ENCODE results near the gene RPS6KB2. TPM values are rescaled to one million over a fixed set of nuclear protein-coding genes. Genes with fewer than 3 reads are reported as not detected.

Gene RPS6KB2
- total RNA-seq, 1 experiment from 2014 or later = 54.0 TPM

- ChIA-PET POLR2A (ENCODE audit: unreplicated experiment) (interaction anchor here (0.5 to 0.7 kb wide), 2 partner anchors 9 to 713 kb away, joined by 3 to 6 read pairs; no protein-coding TSS in a partner anchor), CTCF (no interaction called here)
- no peaks in the 10 kb centered on the region; the same call in 1 of the 2 replicates for H4K20me1 ChIP-seq (ENCODE audit: insufficient read depth)
Observed at GRCh38 chr11:67387518-67387917, 40.8 kb upstream of the RPS6KB2 start.

DNA sequence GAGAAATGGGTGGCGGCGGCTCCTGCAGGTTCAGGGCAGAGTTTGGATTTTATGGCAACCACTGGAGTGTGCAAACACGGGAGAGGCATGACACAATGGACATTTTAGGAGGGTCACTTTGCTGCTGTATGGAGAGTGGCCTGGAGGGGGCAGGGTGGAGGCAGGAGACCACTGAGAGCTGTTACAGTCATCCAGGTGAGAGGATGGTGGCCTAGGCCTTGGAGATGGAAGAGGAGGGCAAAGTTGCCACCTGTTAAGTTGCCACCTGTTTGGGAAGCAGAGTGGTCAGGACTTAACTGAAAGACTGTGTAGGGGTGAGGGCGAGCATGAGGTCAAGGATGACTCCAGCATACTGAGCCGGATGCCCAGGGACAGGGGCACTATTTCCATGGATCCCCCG is 38.8 kb upstream of the RPS6KB2 start:
- POLR2A ChIA-PET (ENCODE audit: unreplicated experiment) = no interaction called here
- peaks cover 31% of the 10 kb centered on the region for H3F3A ChIP-seq (ENCODE audit: insufficient read depth, low read depth)
- no TSS peak for BruUV-seq (replicated peaks)
- H3K27me3 ChIP-seq (ENCODE audit: insufficient read depth, low read depth) = no peaks in the 10 kb centered on the region
- no peaks in the 10 kb centered on the region for H3K36me3 ChIP-seq (ENCODE audit: low read depth)
- no peaks in the 10 kb centered on the region; the same call in 1 of the 2 replicates for H4K20me1 ChIP-seq (ENCODE audit: insufficient read depth)
- peaks cover 24% of the 10 kb centered on the region for H3K4me1 ChIP-seq (replicated peaks; ENCODE audit: insufficient read depth)
- no peak overlapping the region for H3K4me3 ChIP-seq
- H3K9me2 ChIP-seq (ENCODE audit: insufficient read depth) = no peaks in the 10 kb centered on the region
- CTCF ChIA-PET = no interaction called here
- TF ChIP-seq CTCF (conservative IDR thresholded peaks at IDR 0.05) (peak; percentile 76), EZH2 (IDR thresholded peaks at IDR 0.05; ENCODE audit: low read depth) (no peak)
- intact Hi-C loops (cut with micrococcal nuclease; ENCODE audit: unreplicated experiment) = no loop called here
- DNase-seq = peak in 1 of 2 experiments; percentile 60
- H3K27ac ChIP-seq = no peak overlapping the region
- H2AFZ ChIP-seq = no peak overlapping the region
- peaks cover 21% of the 10 kb centered on the region for H3K79me2 ChIP-seq (ENCODE audit: low read depth)
- H3K4me2 ChIP-seq = peak overlapping the region; percentile 96; the same call in 1 of the 2 replicates
- no peaks in the 10 kb centered on the region for H3K9me3 ChIP-seq (ENCODE audit: insufficient read depth, low read depth)

More at GRCh38 chr11:67387518-67387917, 40.8 kb upstream of the RPS6KB2 start:
- H3K79me2 ChIP-seq (ENCODE audit: low read depth) = peaks cover 21% of the 10 kb centered on the region
- no peaks in the 10 kb centered on the region for H3K9me3 ChIP-seq (ENCODE audit: insufficient read depth, low read depth)
- H3K4me3 ChIP-seq = no peak overlapping the region
- H3K36me3 ChIP-seq (ENCODE audit: low read depth) = no peaks in the 10 kb centered on the region
- peaks cover 23% of the 10 kb centered on the region for H3K4me1 ChIP-seq (replicated peaks; ENCODE audit: insufficient read depth)
- H3K27ac ChIP-seq = no peak overlapping the region
- no peak for DNase-seq
- no peak overlapping the region for H3K4me2 ChIP-seq
- no TSS peak for BruUV-seq (replicated peaks)
- intact Hi-C loops (cut with micrococcal nuclease; ENCODE audit: unreplicated experiment) = no loop called here
- H3K9me2 ChIP-seq (ENCODE audit: insufficient read depth) = no peaks in the 10 kb centered on the region
- no peak overlapping the region for H2AFZ ChIP-seq
- H3F3A ChIP-seq (ENCODE audit: insufficient read depth, low read depth) = peaks cover 32% of the 10 kb centered on the region
- H3K27me3 ChIP-seq (ENCODE audit: insufficient read depth, low read depth) = no peaks in the 10 kb centered on the region
- TF ChIP-seq EZH2 (IDR thresholded peaks at IDR 0.05; ENCODE audit: low read depth) (no peak), CTCF (conservative IDR thresholded peaks at IDR 0.05) (no peak)

DNA sequence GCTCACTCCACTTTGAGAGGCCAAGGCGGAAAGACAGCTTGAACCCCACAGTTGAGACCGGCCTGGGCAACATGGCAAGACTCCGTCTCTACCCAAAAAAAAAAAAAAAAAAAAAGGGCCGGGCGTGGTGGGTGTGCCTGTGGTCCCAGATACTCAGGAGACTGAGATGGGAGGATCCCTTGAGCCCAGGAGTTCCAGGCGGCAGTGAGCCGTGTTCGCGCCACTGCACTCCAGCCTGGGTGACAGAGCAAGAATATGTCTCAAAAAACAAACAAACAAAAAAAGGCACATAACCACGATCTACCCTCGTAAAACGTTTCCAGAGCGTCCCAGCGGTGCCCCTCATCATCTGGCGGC is 37.4 kb upstream of the RPS6KB2 start:
- POLR2A ChIA-PET (ENCODE audit: unreplicated experiment) = interaction anchor here (0.6 to 0.7 kb wide), 2 partner anchors 37 to 421 kb away, joined by 4 read pairs; no protein-coding TSS in a partner anchor
- CTCF ChIA-PET = interaction anchor here (0.6 to 1.4 kb wide), 3 partner anchors 34 to 69 kb away, joined by 6 to 28 read pairs (median 14); no protein-coding TSS in a partner anchor

More for the DNA sequence above, 37.4 kb upstream of the RPS6KB2 start:
- peak overlapping the region; percentile 91 for H2AFZ ChIP-seq
- intact Hi-C loops (cut with micrococcal nuclease; ENCODE audit: unreplicated experiment) = loop anchor here (2.0 kb wide), 1 partner anchor 78 kb away; the partner anchor contains the start of gene TMEM134
- peaks cover 21% of the 10 kb centered on the region for H3K79me2 ChIP-seq (ENCODE audit: low read depth)
- no peaks in the 10 kb centered on the region for H3K36me3 ChIP-seq (ENCODE audit: low read depth)
- H3K4me1 ChIP-seq (replicated peaks; ENCODE audit: insufficient read depth) = peaks cover 12% of the 10 kb centered on the region; the same call in 1 of the 2 replicates
- H3K4me2 ChIP-seq = peak overlapping the region; percentile 96
- H3F3A ChIP-seq (ENCODE audit: insufficient read depth, low read depth) = peaks cover 33% of the 10 kb centered on the region
- no peak for DNase-seq
- H3K9me2 ChIP-seq (ENCODE audit: insufficient read depth) = no peaks in the 10 kb centered on the region
- peak overlapping the region; percentile 54 for H3K27ac ChIP-seq
- no peaks in the 10 kb centered on the region; the same call in 1 of the 2 replicates for H4K20me1 ChIP-seq (ENCODE audit: insufficient read depth)
- no peaks in the 10 kb centered on the region for H3K9me3 ChIP-seq (ENCODE audit: insufficient read depth, low read depth)
- H3K27me3 ChIP-seq (ENCODE audit: insufficient read depth, low read depth) = no peaks in the 10 kb centered on the region
- TF ChIP-seq EZH2 (IDR thresholded peaks at IDR 0.05; ENCODE audit: low read depth) (no peak), CTCF (conservative IDR thresholded peaks at IDR 0.05) (no peak)
- peak overlapping the region; percentile 89 for H3K4me3 ChIP-seq
- no TSS peak for BruUV-seq (replicated peaks)

Data from PC-9 (cell line).